ENCODE results near the gene FRMD3.
"Not testable (repeated sequence)": the region's sequence is repeated elsewhere in the genome, so short reads cannot be mapped to it uniquely, and the experiment has no call there.

The FRMD3 gene

GRCh38 chr9:83533296-83533695 lies 4.9 kb downstream of the FRMD3 start:
- DNase-seq, result no peak
- intact Hi-C loops (cut with DNase I), result no loop called here

DNA sequence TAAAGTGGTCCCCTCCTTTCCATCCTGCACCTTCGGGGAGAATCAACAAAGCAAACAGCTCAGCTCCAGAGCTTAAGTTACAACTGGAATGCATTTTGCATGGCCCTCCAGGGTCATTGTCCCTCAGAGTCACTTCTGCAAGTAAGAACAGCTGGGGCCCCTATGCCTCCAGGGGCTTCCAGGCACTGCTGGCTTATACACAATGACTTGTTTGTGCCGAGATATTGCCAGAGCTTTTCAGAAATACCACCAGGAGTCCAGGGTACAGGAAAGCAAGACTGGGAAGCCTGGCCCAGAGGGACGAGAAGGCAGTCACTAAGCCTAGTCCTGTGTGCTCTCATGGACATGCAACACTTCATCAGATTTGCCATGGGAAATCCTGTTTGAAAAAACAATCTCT lies 11.3 kb downstream of the FRMD3 start:
- intact Hi-C loops (cut with DNase I), result no loop called here
- DNase-seq, result no peak

DNA sequence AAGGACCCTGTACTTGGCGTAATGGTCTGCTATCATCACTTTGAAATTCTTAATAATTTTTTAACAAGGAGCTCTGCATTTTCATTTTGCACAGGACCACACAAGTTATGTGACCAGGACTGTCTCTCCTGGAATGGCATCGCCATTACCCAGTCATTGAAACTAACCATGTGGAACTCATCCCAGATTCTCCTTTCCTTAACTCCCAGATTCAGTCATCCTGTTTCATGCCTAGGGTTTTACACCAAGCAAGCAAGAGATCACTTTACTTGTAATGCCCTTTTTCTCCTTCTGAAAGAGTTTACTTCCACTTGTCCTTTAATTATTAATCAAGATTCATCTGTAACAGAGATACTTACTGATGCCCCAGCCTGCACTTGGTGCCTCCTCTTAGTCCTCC lies 12.0 kb downstream of the FRMD3 start:
- DNase-seq, result no peak
- intact Hi-C loops (cut with DNase I), result no loop called here

DNA sequence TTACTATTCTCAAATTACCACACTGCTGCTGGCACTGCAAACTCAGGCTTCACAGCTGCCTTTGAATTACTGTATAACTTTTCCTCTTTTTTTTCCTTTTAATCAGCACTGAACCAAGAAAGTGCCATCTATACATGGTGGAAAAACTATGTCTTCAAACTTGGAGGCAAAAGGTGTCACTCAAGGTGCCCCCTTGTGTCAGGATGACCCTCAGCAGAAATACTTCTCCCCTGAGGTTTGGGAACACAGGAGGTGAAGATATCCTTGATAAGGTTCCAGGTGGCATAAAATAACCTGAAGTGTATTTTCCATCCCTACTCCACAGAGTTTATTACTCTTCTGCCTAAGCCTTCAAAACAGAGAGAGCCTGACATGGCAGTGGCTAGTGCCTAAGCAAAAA lies 14.5 kb downstream of the FRMD3 start:
- intact Hi-C loops (cut with DNase I), result no loop called here

DNA sequence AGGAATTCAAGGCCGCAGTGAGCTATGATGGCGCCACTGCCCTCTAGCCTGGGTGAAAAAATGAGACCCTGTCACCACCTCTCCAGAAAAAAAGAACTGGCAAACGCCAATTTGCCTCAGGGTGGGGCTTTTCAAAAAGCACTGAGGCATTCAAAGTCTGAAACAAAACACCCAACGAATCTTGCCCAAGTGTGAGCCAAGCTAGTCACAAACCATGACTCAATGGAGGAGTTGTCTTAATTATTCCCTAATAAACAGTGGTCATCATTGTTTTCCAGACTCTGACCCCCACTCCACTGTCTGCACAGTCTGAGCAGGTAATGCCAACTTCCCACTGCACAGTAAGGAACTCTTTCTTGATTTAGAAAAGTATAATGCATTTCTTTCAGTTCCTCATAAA lies 16.8 kb downstream of the FRMD3 start:
- intact Hi-C loops (cut with DNase I), result no loop called here
- DNase-seq, result no peak

More for the DNA sequence above, 14.5 kb downstream of the FRMD3 start:
- no peak for DNase-seq

DNA sequence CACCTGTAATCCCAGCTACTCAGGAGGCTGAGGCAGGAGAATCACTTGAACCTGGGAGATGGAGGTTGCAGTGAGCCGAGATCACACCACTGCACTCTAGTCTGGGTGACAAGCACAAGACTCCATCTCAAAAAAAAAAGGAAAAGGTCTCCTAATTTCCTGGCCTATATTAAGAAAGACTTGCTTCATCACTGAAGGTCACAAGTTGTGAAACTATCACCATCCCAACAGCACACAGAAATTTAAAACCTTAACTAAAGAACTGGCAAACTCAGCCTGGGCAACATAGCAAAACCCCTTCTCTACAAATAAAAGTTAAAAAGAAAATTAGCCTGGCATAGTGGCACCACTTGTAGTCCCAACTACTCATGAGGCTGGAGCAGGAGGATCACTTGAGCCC lies 17.2 kb downstream of the FRMD3 start:
- intact Hi-C loops (cut with DNase I), result no loop called here
- no peak for DNase-seq

GRCh38 chr9:83520292-83520691 lies 17.9 kb downstream of the FRMD3 start:
- intact Hi-C loops (cut with DNase I), result no loop called here
- DNase-seq, result no peak

- DNase-seq; intact Hi-C loops (cut with DNase I): not testable (repeated sequence)
Observed at GRCh38 chr9:83517980-83518379, 20.2 kb downstream of the FRMD3 start.

- DNase-seq, result no peak
- intact Hi-C loops (cut with DNase I), result no loop called here
Observed at GRCh38 chr9:83514767-83515166, 23.4 kb downstream of the FRMD3 start.

DNA sequence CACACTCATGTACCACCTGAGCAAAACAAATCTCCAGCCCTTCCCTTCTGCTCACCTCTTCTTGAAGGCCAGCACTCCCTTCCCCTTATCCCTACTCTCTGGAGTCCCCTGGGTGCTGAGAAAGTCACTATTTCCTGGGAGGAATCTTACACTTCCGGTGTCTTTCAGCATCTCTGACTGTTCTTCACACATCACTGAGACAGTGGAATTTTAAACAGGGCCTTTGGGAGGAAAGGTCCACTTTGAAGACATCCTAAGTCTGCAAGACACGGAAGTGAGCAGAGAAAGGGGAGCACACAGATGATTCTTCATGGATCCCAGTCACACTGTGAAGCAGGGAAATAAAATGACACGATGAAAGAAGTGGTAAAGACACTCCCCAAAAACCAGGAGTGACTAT lies 25.6 kb downstream of the FRMD3 start:
- intact Hi-C loops (cut with DNase I), result no loop called here
- no peak for DNase-seq

- DNase-seq, result no peak
- intact Hi-C loops (cut with DNase I), result no loop called here
Observed at GRCh38 chr9:83511051-83511450, 27.1 kb downstream of the FRMD3 start.

- no peak for DNase-seq
Observed at GRCh38 chr9:83509402-83509801, 28.8 kb downstream of the FRMD3 start.

GRCh38 chr9:83508067-83508466 lies 30.1 kb downstream of the FRMD3 start:
- no peak for DNase-seq
- intact Hi-C loops (cut with DNase I), result no loop called here

More at GRCh38 chr9:83509402-83509801, 28.8 kb downstream of the FRMD3 start:
- intact Hi-C loops (cut with DNase I), result no loop called here

DNA sequence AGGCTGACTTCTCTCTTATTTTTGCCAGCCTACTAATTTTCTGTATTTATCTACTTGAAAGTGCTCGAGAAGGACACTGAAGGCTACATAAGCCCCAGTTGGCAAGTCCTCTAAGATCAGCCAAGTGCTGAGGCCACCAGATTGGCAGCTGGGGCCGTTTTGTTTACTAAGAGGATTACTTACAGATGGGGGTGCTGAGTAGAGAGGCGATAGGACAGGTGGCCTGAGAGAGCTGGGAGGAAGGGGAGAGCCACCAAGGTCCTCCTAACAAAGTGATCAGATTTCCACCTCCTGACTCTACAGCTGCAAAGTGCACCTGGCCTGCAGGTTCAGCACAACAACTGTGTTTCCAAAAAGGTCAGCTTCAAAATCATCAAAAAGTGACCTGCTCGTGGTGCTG lies 32.9 kb downstream of the FRMD3 start:
- no peak for DNase-seq
- intact Hi-C loops (cut with DNase I), result no loop called here

DNA sequence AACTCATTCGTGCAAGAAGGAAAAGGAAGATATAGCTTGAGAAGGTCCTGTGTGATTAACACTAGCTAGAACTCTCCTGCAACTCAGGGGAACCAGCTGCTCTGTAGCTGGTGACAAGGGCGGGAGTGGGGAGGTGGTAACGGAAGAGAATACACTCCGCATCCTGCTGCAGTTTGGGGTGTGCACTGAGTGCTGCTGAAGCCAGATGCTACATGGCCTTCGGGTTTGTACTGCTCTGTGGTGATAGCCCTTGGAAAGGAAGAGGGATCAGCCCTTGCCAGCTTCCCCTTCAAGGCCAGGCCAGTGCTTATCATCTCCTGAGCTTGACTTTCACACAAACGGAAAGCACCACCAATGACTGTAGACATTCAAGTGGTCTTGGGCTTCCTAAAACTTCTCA lies 34.3 kb downstream of the FRMD3 start:
- intact Hi-C loops (cut with DNase I), result no loop called here

DNA sequence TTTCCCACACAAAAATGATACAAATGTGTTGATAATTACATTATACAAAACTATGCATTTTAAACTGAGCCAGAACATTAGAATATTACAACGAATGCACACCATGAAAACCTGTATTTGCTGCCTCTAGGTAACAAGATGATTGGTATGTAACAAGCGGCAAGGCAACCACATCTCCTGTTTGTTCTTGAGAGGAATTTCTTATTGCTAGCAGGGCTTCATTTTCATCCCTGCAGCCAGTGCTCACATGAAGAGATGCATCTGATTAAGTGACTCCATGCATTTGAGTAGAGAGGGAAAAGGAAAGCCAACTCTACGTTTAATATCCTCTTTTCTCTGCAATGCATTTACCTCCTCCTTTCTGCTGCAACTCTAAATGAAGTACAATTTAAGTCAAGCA lies 36.6 kb downstream of the FRMD3 start:
- intact Hi-C loops (cut with DNase I), result no loop called here
- DNase-seq, result no peak

More for the DNA sequence above, 34.3 kb downstream of the FRMD3 start:
- no peak for DNase-seq

DNA sequence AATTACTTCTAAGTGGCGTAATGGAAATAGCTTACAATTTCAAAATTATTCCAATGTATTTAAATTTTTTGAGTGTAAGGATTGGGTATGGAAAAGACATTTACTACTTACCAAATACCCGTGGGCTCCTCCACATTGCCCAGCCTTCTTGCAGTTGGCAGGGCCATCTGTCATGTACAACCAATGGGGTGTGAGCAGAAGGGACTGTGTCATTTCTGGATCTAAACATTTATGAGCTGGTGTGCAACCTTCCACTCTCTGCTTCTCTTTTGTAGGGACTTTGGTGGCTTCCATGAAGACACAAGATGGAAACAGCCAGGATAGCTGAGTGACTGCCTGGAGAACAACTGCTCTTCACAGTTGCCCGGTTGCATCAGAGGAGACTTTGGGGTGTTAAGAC lies 40.8 kb downstream of the FRMD3 start:
- DNase-seq, result no peak
- intact Hi-C loops (cut with DNase I), result no loop called here

DNA sequence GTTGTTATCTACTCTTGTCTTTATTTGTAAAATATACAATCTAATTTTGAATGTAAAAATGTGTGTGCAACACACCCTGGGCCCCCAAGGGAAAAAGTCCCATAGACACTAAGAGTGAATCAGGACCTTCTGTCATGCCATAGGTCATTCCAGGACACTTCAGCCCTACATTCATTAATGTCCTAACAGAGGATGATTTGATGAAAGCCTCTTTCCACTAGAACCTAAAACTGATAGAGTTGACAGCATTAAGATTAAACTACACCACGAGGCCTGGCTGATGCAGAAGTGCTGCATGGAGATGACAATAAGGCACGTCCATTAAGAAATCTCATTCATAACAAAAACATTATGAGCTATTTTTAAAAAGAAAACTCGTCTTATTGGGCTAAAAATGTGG lies 46.2 kb downstream of the FRMD3 start:
- no peak for DNase-seq
- intact Hi-C loops (cut with DNase I), result no loop called here

DNA sequence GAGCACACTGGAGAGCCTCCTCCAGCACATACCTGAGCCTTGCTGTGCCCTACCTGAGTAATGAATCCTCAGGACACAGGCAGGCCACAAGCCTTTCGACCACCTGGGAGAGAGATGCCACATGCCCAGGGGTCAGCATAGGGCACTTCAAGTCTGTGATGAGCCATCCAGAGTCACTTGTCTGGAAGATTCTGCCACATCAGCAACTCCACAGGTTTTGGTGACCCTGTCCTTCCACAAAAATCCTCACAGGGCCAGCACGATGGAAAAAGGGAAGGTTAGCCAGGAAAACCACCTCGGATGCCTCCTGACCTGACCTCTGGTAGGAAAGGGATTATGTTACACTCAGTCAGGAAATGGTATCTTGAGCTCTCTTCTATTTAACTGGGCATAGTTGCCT lies 46.8 kb downstream of the FRMD3 start:
- no peak for DNase-seq
- intact Hi-C loops (cut with DNase I), result no loop called here

DNA sequence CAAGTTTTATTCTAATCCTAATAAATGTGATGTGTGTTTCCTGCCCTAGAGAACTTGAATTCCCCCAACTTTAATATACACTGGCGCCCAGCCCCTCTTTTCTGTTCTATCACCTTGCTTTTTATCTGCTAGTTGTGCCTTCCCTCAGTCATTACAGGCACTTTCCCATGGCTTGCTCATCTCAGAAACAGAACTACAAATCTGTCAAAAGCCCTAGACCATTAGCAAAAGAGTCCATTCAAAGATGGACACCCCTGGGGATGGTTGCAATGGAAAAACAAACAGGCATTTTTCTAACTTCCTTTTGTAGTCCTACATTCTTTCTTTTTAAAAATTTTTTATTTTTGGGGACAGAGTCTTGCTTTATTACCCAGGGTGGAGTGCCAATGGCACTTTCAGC lies 48.2 kb downstream of the FRMD3 start:
- no peak for DNase-seq
- intact Hi-C loops (cut with DNase I), result no loop called here

- intact Hi-C loops (cut with DNase I), result no loop called here
- no peak for DNase-seq
Observed at GRCh38 chr9:83484990-83485389, 53.2 kb downstream of the FRMD3 start.

DNA sequence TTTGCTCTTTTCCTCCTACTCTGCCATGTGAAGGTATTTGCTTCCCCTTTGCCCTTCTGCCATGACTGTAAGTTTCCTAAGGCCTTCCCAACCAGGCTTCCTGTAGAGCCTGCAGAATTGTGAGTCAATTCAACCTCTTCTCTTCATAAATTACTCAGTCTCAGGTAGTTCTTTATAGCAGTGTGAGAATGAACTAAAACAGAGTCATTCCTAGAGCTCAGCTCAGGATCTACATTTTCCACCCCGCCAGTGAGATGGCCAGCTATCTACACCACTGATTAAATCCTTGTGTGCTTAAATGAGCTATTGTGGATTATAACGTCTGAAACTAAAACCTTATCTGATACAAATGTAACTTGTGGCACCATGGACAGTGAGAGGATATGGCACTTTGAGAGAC lies 55.0 kb downstream of the FRMD3 start:
- DNase-seq, result no peak
- intact Hi-C loops (cut with DNase I), result no loop called here

All from head of caudate nucleus (tissue), 42 donors.